Heart left ventricle (tissue), 16 donors: Measurements from ENCODE around the gene FGF16. TPM values are rescaled to one million over a fixed set of nuclear protein-coding genes. Genes with fewer than 3 reads are reported as not detected.

Source experiments
- ATAC-seq, 4 donors: fragments of 200-7000 bp; cut with Tn5 transposase; one replicate each; pipeline ENCODE4 v1.9.1; 2020 to 2022; ENCODE audit warnings: moderate library complexity in 4 of 4, mild to moderate bottlenecking in 3 of 4, moderate number of reproducible peaks in 1 of 4
- DNase-seq, 5 donors: peaks; one replicate each; pipeline ENCODE4 v3.0.0-alpha.2; 2020
- H3K27ac ChIP-seq, 12 donors: fragments of 200-600 bp; sonication (generic) in 4 of 12; one replicate each; pipeline versions ENCODE4 v1.5.0 to v1.8.0; 2016 to 2022; ENCODE audit warnings: mild to moderate bottlenecking in 2 of 12
- H3K27me3 ChIP-seq, 9 donors: fragments of 200-600 bp; sonication (generic) in 2 of 9; one replicate each; pipeline versions ENCODE4 v1.5.1 to v1.8.0; 2016 to 2022; ENCODE audit warnings: mild to moderate bottlenecking in 3 of 9
- H3K36me3 ChIP-seq, 9 donors: fragments of 200-600 bp; sonication (generic) in 2 of 9; one replicate each; pipeline versions ENCODE4 v1.5.0 to v1.8.0; 2018 to 2022; ENCODE audit warnings: mild to moderate bottlenecking in 2 of 9
- H3K4me1 ChIP-seq, 12 donors: fragments of 200-600 bp; sonication (generic) in 4 of 12; one replicate each; pipeline versions ENCODE4 v1.5.0 to v1.8.0; 2016 to 2022; ENCODE audit warnings: mild to moderate bottlenecking in 3 of 12
- H3K4me3 ChIP-seq, 12 donors: fragments of 200-600 bp; sonication (generic) in 4 of 12; one replicate each; pipeline versions ENCODE4 v1.5.0 to v1.8.0; 2017 to 2022; ENCODE audit warnings: mild to moderate bottlenecking in 9 of 12, moderate library complexity in 4 of 12
- H3K9me3 ChIP-seq, 12 donors: fragments of 200-600 bp; sonication (generic) in 4 of 12; one replicate each; pipeline versions ENCODE4 v1.5.0 to v1.8.0; 2016 to 2022; ENCODE audit warnings: mild to moderate bottlenecking in 1 of 12
- POLR2A ChIP-seq, 2 donors: fragments of 450-650 bp; IDR thresholded peaks; one replicate each; pipeline ENCODE4 v1.6.1; 2017; ENCODE audit warnings: antibody characterized with exemption in 2 of 2, mild to moderate bottlenecking in 2 of 2, moderate library complexity in 2 of 2
- WGBS, 4 donors: extraction: QIAGEN DNeasy Blood & Tissue Kit in 2 of 4; methylation state at CpG; one replicate each; pipeline versions ENCODE4 v1.1.5 to v1.1.7; 2013 to 2018; 5-methylcytosine and 5-hydroxymethylcytosine counted together
- intact Hi-C, 10 donors: fragments of 100-400 bp; cut with DNase I; formaldehyde crosslinking; loops; one replicate each; pipeline versions ENCODE4 v1.11.1 to v1.14.2; 2022
- polyA plus RNA-seq, 2 donors: library from polyadenylated mRNA; stranded (reverse); fragments of 200-250 nt; gene quantifications; one replicate each; pipeline ENCODE4 v1.2.3, GENCODE V29; 2013
- total RNA-seq, 9 donors: library from RNA; depleted of rRNA in 2 of 9; stranded (reverse); fragments of >200 nt in 2 of 9; fragmentation: NEBNext Ultra II Directional in 3 of 9; extraction: Animal tissue kit (Norgen Biotek cat#: 25700) in 3 of 9; gene quantifications; one replicate each; pipeline versions ENCODE4 v1.1.0 to v1.2.4, GENCODE V29; 2016 to 2023
- TF ChIP-seq, protein P1 (sequence below), 12 donors: fragments of 200-600 bp; sonication (generic) in 4 of 12; IDR thresholded peaks; one replicate each; pipeline versions ENCODE4 v1.5.0 to v1.8.0; 2018 to 2022; ENCODE audit warnings: antibody characterized with exemption in 12 of 12, mild to moderate bottlenecking in 5 of 12
- donor health status: ischemic (EF 13 %, LVEDD 7.1; RV severe dilation, severe dysfunction).
- donor health status: healthy with polysubstance abuse.
- donor health status: DM: no; HTN: yes; CAD: no.
- donor health status: DM: no; HTN: no; CAD: no.
- donor health status: ischemic (EF 25% LVEDD 6.9; RV normal size, moderate dysfunction).
- donor health status: ischemic (EF 25% LVEDD 5.7; RV mildly dilated, moderate dysfunction).
- donor health status: healthy.
- donor health status: DM: yes; HTN: yes; CAD: no.
- donor health status: ischemic (EF 35%, LVEDD 5.7; RV mildly dilated, moderate dysfunction).
- donor health status: nonischemic (EF 11% LVEDD 7.7; RV severe dilation, severe dysfunction).
- donor health status: DM: yes; HTN: yes; CAD: no.
- donor health status: PGD.
- donor health status: ischemic (EF 29% LVEDD 5.4; RV normal size, mild dysfunction).
- donor health status: nonischemic (EF 23%, LVEDD 6.1; RV moderate dilation, normal function).

FGF16 gene
- total and polyA plus RNA-seq, 11 donors = 0.06 to 0.54 (median 0.22) TPM; not detected in 5

DNA sequence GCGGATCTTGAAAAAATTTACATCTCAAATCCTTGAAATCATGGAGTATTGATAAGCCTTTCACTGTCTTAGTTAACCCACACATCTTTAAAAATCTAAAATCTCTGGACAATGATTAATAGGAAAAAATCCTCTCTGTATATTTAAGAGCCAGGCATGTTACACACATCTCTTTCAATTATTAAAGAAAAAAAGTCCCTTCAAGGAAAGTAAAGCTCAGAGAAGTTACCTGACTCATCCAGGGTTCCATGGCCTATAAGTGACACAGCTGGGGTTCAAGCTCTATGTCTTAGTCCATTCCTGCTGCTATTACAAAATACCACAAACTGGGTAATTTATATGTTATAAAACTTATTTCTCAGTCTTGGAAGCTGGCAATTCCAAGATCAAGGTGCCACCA, 14.2 kb upstream of the FGF16 start:
- Histone ChIP-seq H3K4me1 (no peaks in the 10 kb centered on the region), H3K27ac (no peak overlapping the region)
- 82 to 94% (median 90%) methylated on average over 1 of the region's 1 CpG for WGBS, 4 donors

DNA sequence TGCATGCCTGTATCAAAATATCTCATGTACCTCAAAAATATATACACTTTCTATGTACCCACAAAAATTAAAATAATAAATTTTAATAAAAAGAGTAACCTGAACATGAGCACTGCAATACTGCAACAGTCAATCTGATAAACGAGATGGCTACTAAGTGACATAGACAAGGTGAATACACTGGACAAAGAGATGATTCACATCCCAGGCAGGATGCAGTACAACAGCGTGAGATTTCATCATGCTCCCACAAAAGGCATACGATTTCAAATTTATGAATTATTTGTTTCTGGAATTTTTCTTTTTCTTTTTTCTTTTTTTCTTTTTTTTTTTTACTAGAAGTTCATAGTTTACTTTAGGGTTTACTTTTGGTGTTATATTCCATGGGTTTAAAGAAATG, 12.2 kb upstream of the FGF16 start:
- no peaks in the 10 kb centered on the region for H3K4me1 ChIP-seq
- TF ChIP-seq POLR2A (IDR thresholded peaks at IDR 0.05) = no peak
- TF ChIP-seq, protein P1, sequence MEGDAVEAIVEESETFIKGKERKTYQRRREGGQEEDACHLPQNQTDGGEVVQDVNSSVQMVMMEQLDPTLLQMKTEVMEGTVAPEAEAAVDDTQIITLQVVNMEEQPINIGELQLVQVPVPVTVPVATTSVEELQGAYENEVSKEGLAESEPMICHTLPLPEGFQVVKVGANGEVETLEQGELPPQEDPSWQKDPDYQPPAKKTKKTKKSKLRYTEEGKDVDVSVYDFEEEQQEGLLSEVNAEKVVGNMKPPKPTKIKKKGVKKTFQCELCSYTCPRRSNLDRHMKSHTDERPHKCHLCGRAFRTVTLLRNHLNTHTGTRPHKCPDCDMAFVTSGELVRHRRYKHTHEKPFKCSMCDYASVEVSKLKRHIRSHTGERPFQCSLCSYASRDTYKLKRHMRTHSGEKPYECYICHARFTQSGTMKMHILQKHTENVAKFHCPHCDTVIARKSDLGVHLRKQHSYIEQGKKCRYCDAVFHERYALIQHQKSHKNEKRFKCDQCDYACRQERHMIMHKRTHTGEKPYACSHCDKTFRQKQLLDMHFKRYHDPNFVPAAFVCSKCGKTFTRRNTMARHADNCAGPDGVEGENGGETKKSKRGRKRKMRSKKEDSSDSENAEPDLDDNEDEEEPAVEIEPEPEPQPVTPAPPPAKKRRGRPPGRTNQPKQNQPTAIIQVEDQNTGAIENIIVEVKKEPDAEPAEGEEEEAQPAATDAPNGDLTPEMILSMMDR (IDR thresholded peaks at IDR 0.05) = no peak
- no peaks in the 10 kb centered on the region for H3K36me3 ChIP-seq
- no peaks in the 10 kb centered on the region for H3K9me3 ChIP-seq
- DNase-seq = no peak
- intact Hi-C loops = no loop called here
- H3K27me3 ChIP-seq = peaks cover 0 to 3% (median 0%) of the 10 kb centered on the region in 9 donors
- no peak for ATAC-seq
- H3K4me3 ChIP-seq = no peak overlapping the region
- H3K27ac ChIP-seq = no peak overlapping the region
- WGBS, 4 donors = 74 to 92% (median 82%) methylated on average over 3 of the region's 3 CpGs

More for the DNA sequence above, 14.2 kb upstream of the FGF16 start:
- H3K9me3 ChIP-seq = no peaks in the 10 kb centered on the region
- H3K4me3 ChIP-seq = no peak overlapping the region
- no peak for ATAC-seq
- H3K27me3 ChIP-seq = peaks cover 0 to 6% (median 0%) of the 10 kb centered on the region in 9 donors
- TF ChIP-seq, protein P1 (IDR thresholded peaks at IDR 0.05) = no peak
- no peak for TF ChIP-seq POLR2A (IDR thresholded peaks at IDR 0.05)
- intact Hi-C loops = no loop called here
- DNase-seq = no peak
- no peaks in the 10 kb centered on the region for H3K36me3 ChIP-seq

DNA sequence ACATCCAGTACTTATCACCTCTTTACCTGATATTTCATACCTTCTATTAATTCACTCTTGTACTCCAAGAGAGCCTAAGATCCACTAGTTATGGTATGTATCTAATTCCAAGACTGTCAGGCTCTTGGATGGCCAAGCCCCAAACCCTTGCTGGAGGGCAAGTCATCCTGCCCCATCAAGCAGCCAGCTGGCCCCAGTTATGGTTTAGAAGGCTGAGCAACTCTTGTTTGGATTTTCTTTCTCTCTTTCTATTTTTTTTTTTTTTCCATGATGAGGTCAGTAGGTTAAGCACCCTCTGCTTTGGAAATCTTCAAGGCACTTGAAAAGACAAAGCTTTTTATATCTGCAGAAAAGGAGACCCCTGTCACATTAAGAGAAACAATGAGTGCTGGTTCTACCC, 10.9 kb upstream of the FGF16 start:
- H3K36me3 ChIP-seq = no peaks in the 10 kb centered on the region
- no peak for DNase-seq
- no peaks in the 10 kb centered on the region for H3K9me3 ChIP-seq
- no peak overlapping the region for H3K27ac ChIP-seq
- no peak for TF ChIP-seq POLR2A (IDR thresholded peaks at IDR 0.05)
- TF ChIP-seq, protein P1 (IDR thresholded peaks at IDR 0.05) = no peak
- H3K4me3 ChIP-seq = no peak overlapping the region
- peaks cover 0 to 6% (median 0%) of the 10 kb centered on the region in 9 donors for H3K27me3 ChIP-seq
- no peaks in the 10 kb centered on the region for H3K4me1 ChIP-seq
- no peak for ATAC-seq
- intact Hi-C loops = no loop called here

DNA sequence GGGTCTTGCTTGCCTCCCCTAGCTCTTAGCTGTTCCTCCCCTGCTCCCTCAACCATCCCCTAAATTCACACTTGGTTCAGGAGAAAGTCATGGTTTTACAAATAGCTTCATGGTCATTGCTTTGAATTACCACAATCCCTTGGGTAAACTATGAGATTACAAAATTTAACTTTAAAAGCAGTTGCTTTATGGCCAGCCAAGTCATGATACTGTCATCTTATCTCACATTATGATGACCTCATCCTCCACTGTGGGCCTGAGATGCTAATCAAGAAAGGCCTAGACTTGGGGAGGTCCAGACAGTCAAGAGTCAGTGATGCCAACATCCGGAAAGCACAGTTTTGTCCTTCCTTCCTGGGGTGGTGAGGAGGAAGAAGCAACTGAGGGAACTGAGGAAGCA, 10.5 kb upstream of the FGF16 start:
- WGBS, 4 donors = 45 to 63% (median 57%) methylated on average over 1 of the region's 1 CpG
- Histone ChIP-seq H3K4me1 (no peaks in the 10 kb centered on the region), H3K9me3 (no peaks in the 10 kb centered on the region), H3K36me3 (no peaks in the 10 kb centered on the region), H3K27ac (no peak overlapping the region), H3K27me3 (peaks cover 0 to 6% (median 0%) of the 10 kb centered on the region in 9 donors), H3K4me3 (no peak overlapping the region)
- TF ChIP-seq, protein P1 (IDR thresholded peaks at IDR 0.05) = no peak
- TF ChIP-seq POLR2A (IDR thresholded peaks at IDR 0.05) = no peak
- no peak for DNase-seq
- intact Hi-C loops = no loop called here
- no peak for ATAC-seq
